ENCODE results near the gene BBS4.
"Not testable (repeated sequence)": the region's sequence is repeated elsewhere in the genome, so short reads cannot be mapped to it uniquely, and the experiment has no call there.

Gene BBS4

DNA sequence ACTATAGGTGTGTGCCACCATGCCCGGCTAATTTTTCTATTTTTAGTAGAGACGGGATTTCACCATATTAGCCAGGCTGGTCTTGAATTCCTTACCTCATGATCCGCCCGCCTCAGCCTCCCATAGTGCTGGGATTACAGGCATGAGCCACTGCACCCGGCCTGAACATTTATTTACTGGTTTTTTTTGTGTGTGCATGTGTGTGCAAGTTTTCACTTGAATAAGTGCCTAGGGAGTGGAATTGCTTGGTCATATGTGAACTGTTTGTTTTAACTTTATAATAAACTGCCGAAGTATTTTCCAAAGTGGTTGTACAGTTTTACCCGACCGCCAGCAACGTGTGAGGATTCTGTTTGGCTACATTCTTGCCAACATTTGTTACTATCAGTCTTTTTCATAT is 14.1 kb downstream of the BBS4 start:
- no peak for DNase-seq

DNA sequence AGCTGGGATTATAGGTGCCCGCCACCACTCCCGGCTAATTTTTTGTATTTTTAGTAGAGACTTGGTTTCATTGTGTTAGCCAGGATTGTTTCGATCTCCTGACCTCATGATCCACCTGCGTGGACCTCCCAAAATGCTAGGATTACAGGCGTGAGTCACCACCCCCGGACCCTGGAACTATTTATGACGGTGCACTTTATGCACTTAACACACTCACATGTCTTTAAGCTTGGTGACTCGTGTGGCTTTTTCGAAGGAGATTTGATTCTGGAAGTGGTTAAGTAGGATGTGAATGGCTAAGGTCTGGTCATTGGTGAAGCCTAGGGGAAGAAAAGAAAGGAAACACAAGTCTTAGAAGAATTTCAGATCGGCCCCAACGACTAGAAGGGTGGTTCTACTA is 20.3 kb downstream of the BBS4 start:
- DNase-seq: no peak

- DNase-seq: not testable (repeated sequence)
Measured at GRCh38 chr15:72708551-72709303, 22.7 kb downstream of the BBS4 start.

DNA sequence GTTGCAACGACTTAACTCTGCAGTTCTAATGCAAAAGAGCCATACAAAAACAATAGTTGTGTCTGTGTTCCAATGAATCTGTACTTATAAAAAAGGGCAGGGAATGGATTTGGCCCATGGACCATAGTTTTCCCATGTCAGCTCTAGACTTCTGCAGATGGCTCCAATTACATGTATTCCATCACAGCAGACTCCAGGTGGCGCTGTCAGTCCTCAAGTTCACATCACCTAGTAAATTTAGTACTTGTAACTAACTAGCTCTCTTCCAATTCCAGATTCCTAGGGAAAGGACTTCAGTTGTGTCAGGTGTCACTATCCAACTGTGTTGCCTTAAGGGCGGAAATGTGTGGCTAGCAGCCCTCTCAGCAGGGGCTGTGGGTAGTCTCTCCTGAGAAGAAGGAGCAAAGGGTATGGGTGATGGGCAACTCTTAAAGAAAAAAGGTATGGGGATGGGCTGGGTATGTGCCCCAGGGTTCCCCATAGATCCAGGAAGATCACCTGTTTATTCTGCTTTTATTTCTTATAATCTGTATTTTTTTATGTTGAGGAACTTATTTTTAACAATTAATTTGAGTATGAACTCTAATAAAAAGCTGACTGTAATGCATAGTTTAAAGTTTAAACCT is 36.2 kb downstream of the BBS4 start:
- DNase-seq: peak; percentile 37

GRCh38 chr15:72724028-72724427 is 38.0 kb downstream of the BBS4 start:
- DNase-seq: no peak

DNA sequence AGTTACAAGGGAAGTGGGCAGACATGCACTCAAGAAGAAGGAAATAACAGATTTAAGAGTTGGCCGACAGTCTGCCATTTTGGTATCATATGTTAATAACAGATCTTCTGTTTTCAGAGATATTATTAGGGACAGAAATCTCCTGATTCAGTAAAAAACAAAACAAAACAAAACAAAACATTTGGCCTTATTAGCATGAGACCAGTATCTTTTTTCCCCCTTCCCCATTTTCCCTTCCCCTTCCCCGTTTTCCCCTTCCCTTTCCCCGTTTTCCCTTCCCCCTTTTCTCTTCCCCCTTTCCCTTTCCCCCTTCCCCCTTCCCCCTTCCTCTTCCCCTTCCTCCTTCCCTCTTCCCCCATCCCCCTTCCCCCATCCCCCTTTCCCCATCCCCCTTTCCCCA is 39.4 kb downstream of the BBS4 start:
- no peak for DNase-seq

- DNase-seq: not testable (repeated sequence)
Measured at GRCh38 chr15:72725851-72726250, 39.8 kb downstream of the BBS4 start.

DNA sequence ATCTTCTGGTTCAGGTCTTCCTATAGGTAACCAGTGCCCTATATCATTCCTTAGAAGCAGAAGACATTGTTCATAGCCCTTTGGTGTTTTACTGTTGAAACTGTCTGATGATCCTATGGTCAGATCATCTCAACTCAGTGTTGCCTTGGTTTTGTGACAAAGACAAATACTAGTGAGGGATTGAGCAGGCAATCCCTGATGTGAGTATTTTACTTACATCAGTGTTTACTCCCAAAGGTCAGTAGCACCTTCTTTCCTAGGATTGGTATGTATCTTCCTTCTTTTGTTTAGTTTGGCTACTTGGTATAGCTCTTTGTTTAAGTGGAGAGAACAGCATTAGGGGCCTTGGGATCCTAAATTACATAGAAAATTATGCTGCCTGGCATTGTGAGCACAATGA is 41.1 kb downstream of the BBS4 start:
- DNase-seq: no peak

DNA sequence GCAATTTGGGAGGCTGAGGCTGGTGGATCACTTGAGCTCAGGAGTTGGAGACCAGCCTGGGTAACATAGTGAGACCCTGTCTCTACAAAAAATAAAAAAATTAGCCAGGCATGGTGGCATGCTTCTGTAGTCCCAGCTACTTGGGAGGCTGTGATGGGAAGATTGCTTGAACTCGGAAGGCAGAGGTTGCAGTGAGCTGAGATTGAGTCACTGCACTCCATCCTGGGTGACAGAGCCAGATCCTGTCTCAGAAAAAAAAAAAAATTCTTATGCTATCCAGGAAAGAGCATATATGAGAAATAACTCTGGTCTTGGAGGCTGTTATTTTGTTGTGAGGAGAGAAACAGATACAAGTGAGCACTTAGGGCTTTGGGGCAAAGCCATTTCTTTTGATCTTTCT is 42.2 kb downstream of the BBS4 start:
- DNase-seq: not testable (repeated sequence)

GRCh38 chr15:72728821-72729220 is 42.8 kb downstream of the BBS4 start:
- DNase-seq: no peak

- DNase-seq: no peak
Measured at GRCh38 chr15:72732086-72732485, 46.1 kb downstream of the BBS4 start.

DNA sequence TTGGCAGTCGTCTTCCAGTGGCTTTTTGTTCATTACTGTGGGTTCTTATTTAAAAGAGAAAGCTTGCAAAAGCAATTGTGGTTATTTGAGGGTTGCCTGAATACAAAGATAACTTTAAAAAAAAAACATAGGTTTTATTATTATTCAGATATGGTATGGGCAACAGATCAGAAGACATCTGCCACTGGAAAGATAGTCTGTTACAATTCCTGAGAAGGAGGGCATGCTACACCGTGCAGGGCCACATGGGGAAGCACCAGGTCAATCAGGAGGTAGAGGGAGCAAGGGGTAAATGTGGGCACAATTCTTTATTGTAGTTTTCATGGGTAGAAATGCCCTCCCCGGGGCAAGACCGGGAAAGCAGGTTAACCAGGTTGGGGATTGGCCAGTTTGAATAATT is 46.5 kb downstream of the BBS4 start:
- no peak for DNase-seq

DNA sequence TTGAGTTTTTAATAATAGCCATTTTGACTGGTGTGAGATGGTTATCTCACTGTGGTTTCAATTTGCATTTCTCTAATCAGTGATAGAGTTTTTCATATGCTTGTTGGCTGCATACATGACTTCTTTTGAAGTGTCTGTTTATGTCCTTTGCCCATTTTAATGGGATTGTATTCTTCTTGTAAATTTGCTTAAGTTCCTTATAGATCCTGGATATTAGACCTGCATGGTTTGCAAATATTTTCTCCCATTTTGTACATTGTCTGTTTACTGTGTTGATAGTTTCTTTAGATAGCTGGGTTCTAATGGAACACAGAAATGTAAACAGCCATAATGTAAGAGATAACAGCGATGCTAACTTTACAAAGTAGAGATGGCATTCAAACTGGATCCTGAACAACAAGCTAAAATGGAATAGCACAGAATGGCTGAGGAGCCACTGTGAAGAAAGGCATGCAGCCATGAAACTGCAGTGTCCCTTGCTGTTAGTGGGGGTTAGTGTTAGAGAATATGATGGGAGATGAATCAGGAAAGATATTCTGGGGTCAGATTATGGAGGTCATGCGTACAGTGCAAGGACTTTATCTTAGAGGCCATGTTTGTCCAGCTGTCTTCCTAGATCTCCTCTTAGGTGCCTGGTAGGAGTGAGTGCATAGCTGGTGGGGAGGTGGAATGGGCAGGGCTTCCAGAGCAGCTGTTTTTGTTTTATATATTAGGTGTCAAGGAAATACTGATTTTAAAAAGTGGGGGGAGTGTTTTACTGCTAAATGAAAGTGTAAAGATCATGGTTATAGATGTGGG is 48.1 kb downstream of the BBS4 start:
- DNase-seq: no peak

DNA sequence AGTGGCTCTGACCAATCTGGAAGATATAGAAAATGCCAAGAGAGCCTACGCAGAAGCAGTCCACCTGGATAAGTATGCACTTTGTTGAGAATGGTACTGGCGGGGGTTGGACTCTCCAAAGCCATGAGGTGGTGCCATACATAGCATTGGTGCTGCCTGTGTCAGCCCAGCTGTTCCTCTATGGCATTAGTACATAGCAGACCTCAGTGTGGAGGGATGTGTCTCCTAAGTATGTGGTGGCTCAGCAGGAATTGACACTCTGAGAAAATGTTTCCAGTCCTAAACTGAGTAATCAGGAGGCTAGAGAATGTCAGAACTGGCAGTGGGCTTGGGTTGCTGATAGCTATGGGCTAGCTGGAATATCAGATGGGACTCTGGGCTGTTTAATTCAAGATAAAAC is 49.1 kb downstream of the BBS4 start:
- no peak for DNase-seq

DNA sequence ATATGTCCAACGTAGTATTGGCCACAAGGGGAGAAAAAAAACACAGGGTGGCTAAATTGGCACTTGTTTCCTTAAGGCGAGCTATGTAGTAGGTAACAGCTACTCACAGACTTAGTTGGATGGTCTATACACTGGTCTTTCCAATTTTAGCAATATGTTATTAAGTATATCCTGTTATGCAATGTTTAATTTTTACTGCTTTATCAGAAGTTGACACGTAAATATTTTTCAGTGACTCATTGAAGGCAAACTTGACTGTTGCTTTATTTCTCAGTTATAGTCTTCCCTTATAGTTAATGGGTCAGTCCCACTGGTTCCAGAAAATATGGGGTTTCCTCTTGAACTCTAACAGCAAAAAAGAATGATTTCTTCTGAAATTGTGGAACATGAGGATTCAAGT is 51.1 kb downstream of the BBS4 start:
- no peak for DNase-seq

- peak; percentile 4 for DNase-seq
Measured at GRCh38 chr15:72737723-72738122, 51.7 kb downstream of the BBS4 start.

DNA sequence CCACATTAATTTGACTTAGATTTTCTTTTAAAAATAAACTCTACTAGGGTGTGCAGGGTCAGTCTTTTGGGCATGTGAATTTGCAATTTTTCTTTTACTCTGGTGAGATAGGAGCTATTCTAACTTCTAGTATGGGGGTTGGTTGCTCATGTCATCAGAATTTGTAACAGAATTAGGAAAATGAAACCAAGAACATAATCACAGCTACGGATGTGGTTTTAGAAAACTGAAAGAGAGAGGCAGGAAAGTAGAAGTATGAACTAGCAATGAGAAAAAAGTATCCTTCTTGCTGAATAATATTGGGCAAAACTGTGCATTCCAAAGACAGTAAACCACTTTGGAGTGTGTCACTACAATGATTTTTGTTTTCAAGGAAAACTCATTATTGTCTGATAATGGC is 54.2 kb downstream of the BBS4 start:
- DNase-seq: no peak

- no peak for DNase-seq
Measured at GRCh38 chr15:72749700-72750099, 63.7 kb downstream of the BBS4 start.

GRCh38 chr15:72751751-72752455 is 65.9 kb downstream of the BBS4 start:
- no peak for DNase-seq

GRCh38 chr15:72754096-72754495 is 68.1 kb downstream of the BBS4 start:
- DNase-seq: no peak

GRCh38 chr15:72758182-72758581 is 72.2 kb downstream of the BBS4 start:
- no peak for DNase-seq

DNA sequence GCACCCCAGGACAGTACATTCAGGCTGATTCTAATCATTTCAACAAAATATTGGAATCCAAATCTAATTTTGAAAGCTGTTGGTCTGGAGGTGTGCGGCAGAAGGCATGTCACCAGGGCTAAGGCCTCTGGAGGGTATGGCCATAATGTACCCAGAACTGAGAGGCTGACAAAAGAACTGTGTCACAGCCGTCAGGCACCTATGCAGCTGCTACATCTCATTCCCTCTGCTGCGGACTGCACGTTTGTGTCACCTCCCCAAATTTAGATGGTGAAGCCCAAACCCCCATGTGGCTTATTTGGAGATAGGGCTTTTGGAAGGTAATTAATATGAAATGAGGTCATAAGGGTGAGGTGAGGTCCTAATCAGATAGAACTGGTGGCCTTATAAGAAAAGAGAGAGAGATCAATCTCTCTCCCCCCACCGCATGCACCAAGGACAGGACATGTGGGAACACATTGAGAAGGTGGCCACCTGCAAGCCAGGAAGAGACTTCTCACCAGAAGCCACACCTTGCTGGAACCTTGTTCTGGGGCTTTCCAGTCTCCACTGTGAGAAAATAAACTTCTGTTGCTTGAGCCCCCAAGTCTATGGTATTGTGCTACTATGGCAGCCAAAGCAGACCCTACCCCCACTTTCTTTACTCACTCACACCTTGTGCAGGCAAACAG is 74.7 kb downstream of the BBS4 start:
- no peak for DNase-seq

GRCh38 chr15:72764656-72765055 is 78.6 kb downstream of the BBS4 start:
- no peak for DNase-seq

All from NK-92 treated with Interleukin-12 subunit alpha and Interleukin-12 subunit beta, amount 100 ng/mL, for 24 hours (cell line).